ENCODE data around the gene CA6. TPM values are rescaled to one million over a fixed set of nuclear protein-coding genes. Genes with fewer than 3 reads are reported as not detected.
"Not testable (repeated sequence)": the region's sequence is repeated elsewhere in the genome, so short reads cannot be mapped to it uniquely, and the experiment has no call there.

Gene CA6
- total RNA-seq, 2 donors from 2014 or later: not detected

DNA sequence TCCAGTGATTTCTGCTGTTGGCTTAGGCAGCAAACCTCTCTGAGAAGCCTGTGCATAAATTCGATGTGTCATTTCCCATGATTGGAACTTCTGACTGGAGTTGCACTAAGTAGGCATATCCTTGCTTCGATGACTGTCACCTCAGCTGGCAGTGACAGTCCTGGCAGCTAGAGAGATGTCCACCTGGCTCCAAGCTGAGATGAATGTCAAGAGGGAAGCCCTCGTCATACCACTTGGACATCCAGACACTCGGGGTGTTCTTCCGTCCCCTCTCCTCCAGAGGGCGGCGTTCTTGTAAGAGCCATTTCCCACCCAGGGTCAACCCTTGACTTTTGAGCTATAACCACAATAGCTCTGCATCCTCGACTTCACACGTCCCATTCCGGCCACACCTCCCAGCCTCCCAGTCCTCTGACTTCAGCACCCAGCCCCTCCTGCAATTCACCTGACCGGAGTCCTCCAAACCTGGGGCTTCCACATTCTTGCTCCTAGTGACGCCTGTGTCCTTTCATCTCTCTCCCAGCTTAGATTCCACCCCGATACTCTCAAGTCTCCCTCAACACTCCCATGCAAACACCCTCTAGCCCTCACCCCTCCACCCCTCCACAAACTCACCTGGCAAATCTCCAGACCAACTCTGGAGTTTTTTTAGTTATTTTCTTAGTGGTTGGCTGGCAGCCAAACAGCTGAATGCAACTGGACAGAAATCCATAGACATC, 17.3 kb downstream of the CA6 start:
- TF ChIP-seq, protein P1, sequence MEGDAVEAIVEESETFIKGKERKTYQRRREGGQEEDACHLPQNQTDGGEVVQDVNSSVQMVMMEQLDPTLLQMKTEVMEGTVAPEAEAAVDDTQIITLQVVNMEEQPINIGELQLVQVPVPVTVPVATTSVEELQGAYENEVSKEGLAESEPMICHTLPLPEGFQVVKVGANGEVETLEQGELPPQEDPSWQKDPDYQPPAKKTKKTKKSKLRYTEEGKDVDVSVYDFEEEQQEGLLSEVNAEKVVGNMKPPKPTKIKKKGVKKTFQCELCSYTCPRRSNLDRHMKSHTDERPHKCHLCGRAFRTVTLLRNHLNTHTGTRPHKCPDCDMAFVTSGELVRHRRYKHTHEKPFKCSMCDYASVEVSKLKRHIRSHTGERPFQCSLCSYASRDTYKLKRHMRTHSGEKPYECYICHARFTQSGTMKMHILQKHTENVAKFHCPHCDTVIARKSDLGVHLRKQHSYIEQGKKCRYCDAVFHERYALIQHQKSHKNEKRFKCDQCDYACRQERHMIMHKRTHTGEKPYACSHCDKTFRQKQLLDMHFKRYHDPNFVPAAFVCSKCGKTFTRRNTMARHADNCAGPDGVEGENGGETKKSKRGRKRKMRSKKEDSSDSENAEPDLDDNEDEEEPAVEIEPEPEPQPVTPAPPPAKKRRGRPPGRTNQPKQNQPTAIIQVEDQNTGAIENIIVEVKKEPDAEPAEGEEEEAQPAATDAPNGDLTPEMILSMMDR (IDR thresholded peaks at IDR 0.05): peak; percentile 20
- Histone ChIP-seq H3K27me3 (no peaks in the 10 kb centered on the region), H3K36me3 (no peaks in the 10 kb centered on the region), H3K9me3 (no peaks in the 10 kb centered on the region), H3K9ac (ENCODE audit: low read depth in 2 of 2, low read length in 2 of 2) (no peak overlapping the region), H3K4me1 (no peaks in the 10 kb centered on the region), H3K27ac (no peak overlapping the region), H3K4me3 (no peak overlapping the region)
- peak; percentile 58 for DNase-seq
- intact Hi-C loops (cut with DNase I): no loop called here

DNA sequence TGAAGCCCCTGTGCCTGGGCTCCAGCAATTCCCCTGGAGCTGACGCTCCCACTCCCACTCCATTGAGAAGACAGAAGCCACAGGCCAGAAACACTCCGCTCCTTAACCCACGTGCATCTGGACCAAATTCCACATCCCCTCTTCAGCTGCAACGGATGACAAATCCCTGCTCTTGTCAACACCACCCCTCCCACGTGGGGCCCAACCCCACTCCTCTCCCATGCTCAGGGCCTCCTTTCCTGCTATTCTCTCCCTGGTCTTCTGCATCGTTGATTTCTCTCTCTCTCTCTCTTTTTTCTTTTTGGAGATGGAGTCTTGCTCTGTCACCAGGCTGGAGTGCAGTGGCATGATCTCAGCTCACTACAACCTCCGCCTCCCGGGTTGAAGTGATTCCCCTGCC, 18.3 kb downstream of the CA6 start:
- Histone ChIP-seq H3K4me1 (no peaks in the 10 kb centered on the region), H3K27me3 (no peaks in the 10 kb centered on the region), H3K27ac (no peak overlapping the region), H3K4me3 (no peak overlapping the region), H3K9me3 (no peaks in the 10 kb centered on the region), H3K36me3 (no peaks in the 10 kb centered on the region), H3K9ac (ENCODE audit: low read depth in 2 of 2, low read length in 2 of 2) (no peak overlapping the region)
- intact Hi-C loops (cut with DNase I): no loop called here
- DNase-seq: no peak
- TF ChIP-seq, protein P1 (IDR thresholded peaks at IDR 0.05): no peak

DNA sequence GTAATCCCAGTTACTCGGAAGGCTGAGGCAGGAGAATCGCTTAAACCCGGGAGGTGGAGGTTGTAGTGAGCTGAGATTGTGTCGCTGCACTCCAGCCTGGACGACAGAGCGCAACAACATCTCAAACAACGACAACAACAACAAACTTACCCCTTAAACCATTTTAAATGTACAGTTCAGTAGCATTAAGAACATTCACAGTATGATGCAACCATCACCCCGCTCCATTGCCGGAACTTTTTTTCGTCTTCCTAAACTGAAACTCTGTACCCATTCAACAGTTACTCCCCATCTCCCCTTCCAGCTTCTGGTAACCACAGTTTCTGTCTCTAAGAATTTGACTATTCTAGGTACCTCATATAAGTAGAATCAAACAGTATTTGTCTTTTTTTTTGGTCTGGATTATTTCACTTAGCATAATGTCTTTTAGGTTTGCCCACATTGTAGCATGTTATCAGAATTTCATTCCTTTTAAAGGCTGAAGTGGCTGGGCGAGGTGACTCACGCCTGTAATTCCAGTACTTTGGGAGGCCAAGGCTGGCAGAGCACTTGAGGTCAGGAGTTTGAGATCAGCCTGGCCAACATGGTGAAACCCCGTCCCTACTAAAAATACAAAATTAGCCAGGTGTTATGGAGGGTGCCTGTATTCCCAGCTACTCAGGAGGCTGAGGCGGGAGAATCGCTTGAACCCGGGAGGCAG, 19.6 kb downstream of the CA6 start:
- no peak for DNase-seq
- TF ChIP-seq, protein P1 (IDR thresholded peaks at IDR 0.05): no peak
- intact Hi-C loops (cut with DNase I): no loop called here

DNA sequence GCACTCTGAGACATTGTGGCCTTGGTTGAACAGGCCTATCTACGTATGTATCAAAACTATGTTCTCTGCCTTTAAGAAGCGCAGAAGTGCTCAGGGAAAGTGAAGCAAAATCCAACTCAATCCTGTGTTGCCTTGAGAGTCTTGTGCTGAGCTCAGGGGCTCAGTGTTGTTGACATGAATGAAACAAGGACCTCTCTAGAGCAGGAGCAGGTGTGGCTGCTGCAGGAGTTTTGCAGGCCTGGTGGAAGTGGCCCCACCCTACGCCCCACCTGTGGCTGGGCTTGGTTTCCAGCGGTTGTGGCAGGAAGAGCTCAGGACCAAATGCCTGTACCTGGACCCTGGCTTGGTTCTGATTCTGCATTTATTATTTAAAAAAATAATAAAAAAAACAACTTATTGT, 20.9 kb downstream of the CA6 start:
- Histone ChIP-seq H3K36me3 (no peaks in the 10 kb centered on the region), H3K9ac (ENCODE audit: low read depth in 2 of 2, low read length in 2 of 2) (no peak overlapping the region), H3K27ac (no peak overlapping the region), H3K27me3 (no peaks in the 10 kb centered on the region), H3K4me3 (no peak overlapping the region), H3K4me1 (no peaks in the 10 kb centered on the region), H3K9me3 (no peaks in the 10 kb centered on the region)
- intact Hi-C loops (cut with DNase I): no loop called here
- DNase-seq: no peak
- TF ChIP-seq, protein P1 (IDR thresholded peaks at IDR 0.05): no peak

More for the DNA sequence above, 19.6 kb downstream of the CA6 start:
- no peak overlapping the region for H3K9ac ChIP-seq (ENCODE audit: low read depth in 2 of 2, low read length in 2 of 2)
- no peaks in the 10 kb centered on the region for H3K27me3 ChIP-seq
- H3K4me1 ChIP-seq: no peaks in the 10 kb centered on the region
- H3K9me3 ChIP-seq: no peaks in the 10 kb centered on the region
- no peaks in the 10 kb centered on the region for H3K36me3 ChIP-seq
- no peak overlapping the region for H3K27ac ChIP-seq
- H3K4me3 ChIP-seq: no peak overlapping the region

DNA sequence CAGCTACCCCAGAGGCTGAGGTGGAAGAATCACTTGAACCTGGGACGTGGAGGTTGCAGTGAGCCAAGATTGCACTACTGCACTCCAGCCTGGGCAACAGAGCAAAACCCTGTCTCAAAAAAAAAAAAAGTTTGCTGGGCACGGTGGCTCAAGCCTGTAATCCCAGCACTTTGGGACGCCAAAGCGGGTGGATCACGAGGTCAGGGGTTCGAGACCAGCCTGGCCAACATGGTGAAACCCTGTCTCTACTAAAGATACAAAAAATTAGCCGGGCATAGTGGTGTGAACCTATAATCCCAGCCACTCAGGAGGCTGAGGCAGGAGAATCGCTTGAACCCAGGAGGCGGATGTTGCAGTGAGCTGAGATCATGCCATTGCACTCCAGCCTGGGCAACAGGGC, 23.2 kb downstream of the CA6 start:
- H3K27me3 ChIP-seq; H3K27ac ChIP-seq; H3K9ac ChIP-seq (ENCODE audit: low read depth in 2 of 2, low read length in 2 of 2); H3K4me1 ChIP-seq; intact Hi-C loops (cut with DNase I); H3K9me3 ChIP-seq; DNase-seq; H3K4me3 ChIP-seq; H3K36me3 ChIP-seq: not testable (repeated sequence)

DNA sequence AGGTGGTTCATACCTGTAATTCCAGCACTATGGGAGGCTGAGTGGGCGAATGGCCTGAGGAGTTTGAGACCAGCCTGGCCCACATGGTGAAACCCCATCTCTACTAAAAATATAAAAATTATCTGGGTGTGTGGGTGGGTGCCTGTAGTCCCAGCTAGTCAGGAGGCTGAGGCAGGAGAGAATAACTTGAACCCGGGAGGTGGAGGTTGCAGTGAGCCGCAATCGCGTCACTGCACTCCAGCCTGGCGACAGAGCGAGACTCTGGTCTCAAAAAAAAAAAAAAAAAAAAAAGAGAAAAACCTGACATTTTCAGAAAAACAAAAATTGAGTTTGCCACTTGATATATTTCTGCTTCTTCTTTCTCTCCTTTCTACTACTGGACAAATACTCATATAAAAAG, 24.3 kb downstream of the CA6 start:
- no peak for DNase-seq
- H3K27ac ChIP-seq: no peak overlapping the region
- no peaks in the 10 kb centered on the region for H3K27me3 ChIP-seq
- H3K9me3 ChIP-seq: no peaks in the 10 kb centered on the region
- H3K4me3 ChIP-seq: no peak overlapping the region
- H3K4me1 ChIP-seq: no peaks in the 10 kb centered on the region
- no peaks in the 10 kb centered on the region for H3K36me3 ChIP-seq
- TF ChIP-seq, protein P1 (IDR thresholded peaks at IDR 0.05): no peak
- no peak overlapping the region for H3K9ac ChIP-seq (ENCODE audit: low read depth in 2 of 2, low read length in 2 of 2)
- intact Hi-C loops (cut with DNase I): no loop called here

Data from colonic mucosa (tissue), 4 donors.